CD4-positive, CD25-positive, alpha-beta regulatory T cell (primary cell): Measurements from ENCODE around the gene NHEJ1. TPM values are rescaled to one million over a fixed set of nuclear protein-coding genes. Genes with fewer than 3 reads are reported as not detected.
A peak's percentile ranks its signal among the peaks of the same experiment; 100 is the strongest.

Experiments used
- ATAC-seq, 2 donors: fragments of 150-1000 bp; cut with Tn5 transposase; one replicate each; pipeline ENCODE4 v1.10.0; 2021; ENCODE audit warnings: low read depth in 2 of 2, moderate number of reproducible peaks in 2 of 2, moderate library complexity in 1 of 2
- DNase-seq, 3 donors: peaks; one replicate each; pipeline versions ENCODE4 v3.0.0 to v3.0.0-alpha.2; 2012 to 2022; ENCODE audit warnings: mixed read lengths in 1 of 3
- H3K27ac ChIP-seq: one replicate; pipeline ENCODE4 v1.7.0; 2013; ENCODE audit warnings: mild to moderate bottlenecking, low read length; ENCODE audit not compliant: insufficient read depth, poor library complexity, severe bottlenecking
- H3K27me3 ChIP-seq: one replicate; pipeline ENCODE4 v1.7.0; 2013; ENCODE audit warnings: low read length; ENCODE audit not compliant: control insufficient read depth, insufficient read depth
- H3K36me3 ChIP-seq: one replicate; pipeline ENCODE4 v1.7.0; 2013; ENCODE audit warnings: mild to moderate bottlenecking, low read length, moderate library complexity; ENCODE audit not compliant: control insufficient read depth, insufficient read depth
- H3K4me1 ChIP-seq: 2 replicates; pipeline ENCODE4 v1.7.0; 2013; ENCODE audit warnings: mild to moderate bottlenecking, low read length; ENCODE audit not compliant: insufficient read depth, control insufficient read depth, poor library complexity, severe bottlenecking
- H3K4me3 ChIP-seq: one replicate; pipeline ENCODE4 v1.7.0; 2013; ENCODE audit warnings: low read depth, mild to moderate bottlenecking, low read length, moderate library complexity
- H3K9me3 ChIP-seq, 2 experiments: 1 replicate in 1 of 2; 2 replicates in 1 of 2; pipeline ENCODE4 v1.7.0; 2013; ENCODE audit warnings: low read length in 2 of 2, mild to moderate bottlenecking in 1 of 2, moderate library complexity in 1 of 2; ENCODE audit not compliant: control insufficient read depth in 2 of 2
- H3K27ac Mint-ChIP-seq, 3 donors: one replicate each; pipeline ENCODE4 v1.8.0; 2020 to 2022; ENCODE audit warnings: mild to moderate bottlenecking in 3 of 3, mixed read lengths in 3 of 3, moderate library complexity in 2 of 3
- H3K27me3 Mint-ChIP-seq: one replicate; pipeline ENCODE4 v1.8.0; 2022; ENCODE audit warnings: mild to moderate bottlenecking, mixed read lengths
- H3K36me3 Mint-ChIP-seq: one replicate; pipeline ENCODE4 v1.8.0; 2020; ENCODE audit warnings: mixed read lengths
- H3K4me1 Mint-ChIP-seq, 4 donors: one replicate each; pipeline ENCODE4 v1.8.0; 2020 to 2022; ENCODE audit warnings: mixed read lengths in 4 of 4, mild to moderate bottlenecking in 1 of 4
- H3K4me3 Mint-ChIP-seq, 4 donors: one replicate each; pipeline ENCODE4 v1.8.0; 2020 to 2022; ENCODE audit warnings: mild to moderate bottlenecking in 4 of 4, mixed read lengths in 4 of 4, moderate library complexity in 3 of 4
- H3K9me3 Mint-ChIP-seq, 7 donors: one replicate each; pipeline ENCODE4 v1.8.0; 2020 to 2022; ENCODE audit warnings: mixed read lengths in 7 of 7, mild to moderate bottlenecking in 3 of 7, moderate library complexity in 2 of 7
- polyA plus RNA-seq, 4 donors: library from polyadenylated mRNA; unstranded; fragments of 300-500 nt; fragmentation: Illumina TruSeq; gene quantifications; one replicate each; pipeline ENCODE4 v1.2.3, GENCODE V29; 2021
- total RNA-seq: library from RNA; stranded (reverse); gene quantifications from one replicate; pipeline ENCODE4 v1.2.3, GENCODE V29; 2022

Gene NHEJ1
- total and polyA plus RNA-seq, 5 donors from 2014 or later = 12.9 to 29.1 (median 25.5) TPM

DNA sequence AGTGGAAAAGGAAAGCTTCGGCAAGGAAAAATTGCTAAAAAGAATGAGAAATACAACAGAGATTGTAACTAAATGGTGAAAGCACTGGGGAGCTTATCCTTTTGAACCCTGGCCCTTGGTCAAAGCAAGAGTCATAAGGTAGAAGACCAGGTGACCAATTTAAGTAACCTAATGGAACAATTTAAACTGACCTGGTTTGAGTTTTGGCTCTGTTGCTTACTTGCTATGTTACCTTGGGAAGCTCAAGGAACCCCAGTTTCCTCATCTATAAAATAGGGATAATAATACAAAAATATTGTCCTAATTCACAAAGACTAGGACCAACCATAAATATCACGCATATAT is 48.6 kb downstream of the NHEJ1 start:
- H3K9me3 ChIP-seq = no peaks in the 10 kb centered on the region
- H3K4me1 ChIP-seq = no peaks in the 10 kb centered on the region
- Mint-ChIP-seq H3K27ac (no peak overlapping the region), H3K4me3 (no peak overlapping the region), H3K36me3 (peaks cover 15% of the 10 kb centered on the region), H3K27me3 (no peaks in the 10 kb centered on the region), H3K9me3 (peaks cover 0 to 2% (median 0%) of the 10 kb centered on the region in 7 donors), H3K4me1 (peaks cover 4 to 15% (median 14%) of the 10 kb centered on the region in 4 donors)
- H3K27ac ChIP-seq = no peak overlapping the region
- H3K36me3 ChIP-seq = peaks cover 8% of the 10 kb centered on the region
- H3K27me3 ChIP-seq = no peaks in the 10 kb centered on the region
- H3K4me3 ChIP-seq = no peak overlapping the region
- DNase-seq (no peak), ATAC-seq (no peak)

DNA sequence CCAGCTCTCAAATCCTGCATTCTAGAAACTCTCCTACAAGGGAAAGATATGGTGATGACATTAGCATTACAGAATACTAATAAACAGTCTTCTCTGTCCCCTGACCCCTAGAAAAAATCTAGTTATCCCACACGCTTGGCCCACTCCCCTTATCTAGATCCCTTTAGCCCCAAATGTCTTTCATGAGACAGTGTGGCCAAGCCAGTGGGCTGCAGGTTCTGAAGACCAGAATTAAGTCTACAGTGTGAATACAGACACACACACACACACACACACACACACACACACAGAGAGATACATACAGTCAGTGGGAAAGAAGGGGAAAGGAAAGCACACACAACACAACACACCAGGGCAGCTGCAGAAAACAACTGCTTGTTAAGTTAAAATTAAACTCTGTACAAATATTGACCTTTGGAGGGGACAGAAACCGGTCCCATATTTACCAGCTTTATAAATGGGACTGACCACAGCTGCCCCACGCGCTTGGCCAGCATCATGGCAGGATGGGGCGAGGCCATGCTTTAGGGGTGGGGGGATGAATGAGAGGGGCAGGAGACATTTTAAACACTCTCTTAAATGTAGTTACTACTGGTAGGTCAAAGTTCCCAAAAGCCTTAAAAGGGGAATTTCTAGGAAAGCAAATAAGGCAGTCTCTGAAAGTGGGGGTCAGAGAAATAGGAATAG is 49.1 kb downstream of the NHEJ1 start:
- Mint-ChIP-seq H3K4me3 (no peak overlapping the region), H3K36me3 (peaks cover 15% of the 10 kb centered on the region), H3K9me3 (peaks cover 0 to 2% (median 0%) of the 10 kb centered on the region in 7 donors), H3K27ac (no peak overlapping the region), H3K4me1 (peaks cover 4 to 19% (median 13%) of the 10 kb centered on the region in 4 donors), H3K27me3 (no peaks in the 10 kb centered on the region)
- Histone ChIP-seq H3K4me1 (no peaks in the 10 kb centered on the region), H3K9me3 (no peaks in the 10 kb centered on the region), H3K27ac (no peak overlapping the region), H3K36me3 (peaks cover 8% of the 10 kb centered on the region), H3K27me3 (no peaks in the 10 kb centered on the region), H3K4me3 (no peak overlapping the region)
- DNase-seq = no peak
- no peak for ATAC-seq

DNA sequence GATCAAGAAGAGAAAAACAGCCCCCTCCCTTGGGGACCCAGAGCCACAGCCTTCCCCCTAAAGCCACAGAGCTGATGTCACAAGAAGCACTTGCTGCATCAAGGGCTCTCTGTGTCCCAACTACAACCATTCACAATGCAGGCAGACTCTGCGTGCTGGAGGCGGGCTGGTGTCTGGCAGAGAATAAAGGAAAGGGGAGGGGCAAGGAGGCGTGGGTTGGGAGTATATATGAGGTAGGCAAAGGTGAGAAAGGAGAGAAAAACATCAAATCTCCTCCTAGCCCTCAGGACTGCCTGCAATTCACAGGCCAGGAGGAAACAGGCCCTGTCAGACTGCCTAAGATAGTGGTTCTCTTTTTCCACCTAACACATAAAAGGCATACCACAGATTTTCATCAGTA is 51.1 kb downstream of the NHEJ1 start:
- Histone ChIP-seq H3K36me3 (peaks cover 8% of the 10 kb centered on the region), H3K9me3 (no peaks in the 10 kb centered on the region), H3K27me3 (no peaks in the 10 kb centered on the region), H3K4me1 (no peaks in the 10 kb centered on the region), H3K4me3 (no peak overlapping the region), H3K27ac (no peak overlapping the region)
- peaks cover 8% of the 10 kb centered on the region for H3K36me3 Mint-ChIP-seq
- no peak overlapping the region for H3K27ac Mint-ChIP-seq
- peaks cover 10 to 29% (median 20%) of the 10 kb centered on the region in 4 donors for H3K4me1 Mint-ChIP-seq
- DNase-seq (peak in 2 of 3 donors; percentile 8 to 9), ATAC-seq (peak in 1 of 2 donors; percentile 25)
- no peaks in the 10 kb centered on the region for H3K27me3 Mint-ChIP-seq
- H3K9me3 Mint-ChIP-seq = peaks cover 0 to 2% (median 0%) of the 10 kb centered on the region in 7 donors
- H3K4me3 Mint-ChIP-seq = no peak overlapping the region

DNA sequence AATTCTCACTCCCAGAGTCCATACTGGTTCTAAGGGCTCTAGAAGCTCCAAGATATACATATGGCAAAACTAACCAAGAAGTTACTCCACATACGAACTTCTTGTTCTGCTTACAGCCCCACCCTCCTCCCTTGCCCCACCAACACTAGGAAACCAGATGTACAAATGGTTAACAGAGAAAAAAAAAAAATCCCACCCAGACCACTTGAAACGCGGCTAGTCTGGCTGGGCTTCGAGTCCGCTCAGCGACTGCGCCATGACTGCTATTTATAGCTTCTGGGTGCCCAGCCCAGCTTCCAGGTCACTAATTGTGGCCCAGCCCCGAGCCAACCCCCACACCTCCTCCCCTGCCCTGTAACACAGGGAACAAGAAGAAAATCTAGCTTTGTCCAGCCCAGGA is 52.9 kb downstream of the NHEJ1 start:
- Mint-ChIP-seq H3K27ac (peak overlapping the region in 1 of 3 donors; percentile 26), H3K9me3 (peaks cover 0 to 2% (median 0%) of the 10 kb centered on the region in 7 donors), H3K27me3 (no peaks in the 10 kb centered on the region), H3K36me3 (peaks cover 4% of the 10 kb centered on the region), H3K4me3 (no peak overlapping the region), H3K4me1 (peaks cover 13 to 29% (median 22%) of the 10 kb centered on the region in 4 donors)
- Histone ChIP-seq H3K27ac (no peak overlapping the region), H3K27me3 (no peaks in the 10 kb centered on the region), H3K4me3 (no peak overlapping the region), H3K36me3 (peaks cover 8% of the 10 kb centered on the region), H3K4me1 (no peaks in the 10 kb centered on the region), H3K9me3 (no peaks in the 10 kb centered on the region)
- DNase-seq (no peak), ATAC-seq (no peak)

DNA sequence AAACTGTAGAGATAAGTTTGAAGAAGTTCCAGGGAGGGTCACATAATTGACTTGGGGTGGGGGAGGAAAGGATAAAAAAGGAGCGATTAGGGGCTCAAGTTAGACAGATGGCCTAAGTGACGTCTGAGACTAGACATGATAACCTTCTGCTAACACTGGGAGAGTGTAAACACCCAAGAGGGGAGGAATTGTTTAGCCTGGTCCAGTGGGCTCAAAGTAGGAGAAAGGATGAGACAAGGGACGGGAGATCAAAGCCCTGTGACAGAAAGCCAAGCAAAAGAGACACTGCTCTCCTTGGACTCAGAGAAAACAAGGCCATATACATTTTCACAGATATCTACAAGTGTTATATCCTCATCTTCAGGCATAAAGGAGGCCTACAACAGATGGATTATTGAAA is 54.4 kb downstream of the NHEJ1 start:
- no peak overlapping the region for H3K27ac Mint-ChIP-seq
- peaks cover 8% of the 10 kb centered on the region for H3K36me3 Mint-ChIP-seq
- Histone ChIP-seq H3K4me3 (no peak overlapping the region), H3K4me1 (no peaks in the 10 kb centered on the region), H3K27ac (no peak overlapping the region), H3K9me3 (no peaks in the 10 kb centered on the region), H3K27me3 (no peaks in the 10 kb centered on the region), H3K36me3 (peaks cover 6% of the 10 kb centered on the region)
- peaks cover 0 to 2% (median 0%) of the 10 kb centered on the region in 7 donors for H3K9me3 Mint-ChIP-seq
- no peak overlapping the region for H3K4me3 Mint-ChIP-seq
- H3K4me1 Mint-ChIP-seq = peaks cover 7 to 29% (median 19%) of the 10 kb centered on the region in 4 donors
- H3K27me3 Mint-ChIP-seq = no peaks in the 10 kb centered on the region
- no peak for DNase-seq
- no peak for ATAC-seq

DNA sequence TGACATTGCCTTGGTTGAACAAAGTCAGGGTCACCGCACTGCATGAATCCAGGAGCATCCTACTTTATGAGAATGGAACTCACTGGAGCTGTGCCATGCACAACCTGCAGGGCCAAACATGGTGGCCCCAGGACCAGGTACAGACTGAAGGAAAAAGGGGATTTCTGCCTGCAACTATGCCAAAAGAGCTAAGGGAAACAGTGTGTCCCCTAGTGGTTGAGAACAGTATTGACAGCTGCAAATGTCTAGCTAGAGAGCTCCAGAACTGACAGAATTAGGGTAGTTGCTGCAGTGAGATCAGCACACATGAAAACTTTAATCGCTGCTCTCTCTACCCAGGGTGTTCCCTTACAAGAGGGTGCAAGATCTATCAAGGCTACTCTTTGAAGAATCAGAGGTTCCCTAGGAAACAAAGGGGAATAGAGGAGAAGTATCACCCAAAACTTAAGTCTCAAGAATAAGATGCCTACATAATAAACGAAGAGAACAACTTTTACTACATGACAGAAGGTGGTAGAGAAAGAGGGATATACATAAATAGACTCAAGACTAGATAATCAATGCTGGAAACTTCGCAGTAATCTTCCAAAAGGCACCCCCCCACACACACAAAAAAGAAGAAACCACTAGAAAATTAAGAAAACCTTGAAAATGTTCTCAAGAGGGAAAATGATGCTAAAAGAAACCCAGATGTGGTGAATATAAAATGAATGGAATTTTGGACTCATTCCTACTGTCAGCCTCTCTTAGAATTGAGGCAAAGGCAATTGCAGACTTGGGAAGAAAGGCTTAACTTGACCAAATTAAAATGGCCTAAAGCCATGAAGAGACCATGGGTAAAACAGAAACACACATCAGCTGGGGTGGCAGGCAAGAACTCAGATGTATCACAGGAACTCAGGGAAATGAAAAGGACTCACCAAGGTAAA is 56.2 kb downstream of the NHEJ1 start:
- Histone ChIP-seq H3K27me3 (no peaks in the 10 kb centered on the region), H3K9me3 (no peaks in the 10 kb centered on the region), H3K27ac (no peak overlapping the region), H3K36me3 (no peaks in the 10 kb centered on the region), H3K4me3 (no peak overlapping the region), H3K4me1 (no peaks in the 10 kb centered on the region)
- ATAC-seq = no peak
- H3K27ac Mint-ChIP-seq = no peak overlapping the region
- H3K9me3 Mint-ChIP-seq = peaks cover 0 to 2% (median 0%) of the 10 kb centered on the region in 7 donors
- H3K4me3 Mint-ChIP-seq = no peak overlapping the region
- DNase-seq = peak in 2 of 3 donors; percentile 10 to 37
- peaks cover 8% of the 10 kb centered on the region for H3K36me3 Mint-ChIP-seq
- peaks cover 7 to 24% (median 17%) of the 10 kb centered on the region in 4 donors for H3K4me1 Mint-ChIP-seq
- no peaks in the 10 kb centered on the region for H3K27me3 Mint-ChIP-seq

DNA sequence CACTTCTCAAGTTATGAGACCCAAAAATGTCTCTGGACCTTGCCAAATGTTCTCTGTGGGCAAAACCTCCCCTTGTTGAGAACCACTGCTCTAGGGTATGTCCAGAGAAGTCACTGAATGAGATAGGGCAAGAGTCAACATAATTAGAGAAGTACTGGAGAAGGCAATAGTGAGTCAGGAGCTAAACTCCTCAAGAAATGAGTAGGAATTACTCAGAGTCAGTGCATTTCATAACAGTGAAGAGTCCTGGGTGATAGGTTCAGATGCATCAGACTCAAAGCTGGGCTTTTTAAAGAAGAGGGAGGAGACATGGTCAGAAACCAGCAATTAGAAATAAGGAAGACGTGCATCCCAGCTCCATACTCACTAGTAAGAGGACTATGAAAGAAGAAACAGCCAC is 61.3 kb downstream of the NHEJ1 start:
- Histone ChIP-seq H3K4me3 (no peak overlapping the region), H3K27me3 (no peaks in the 10 kb centered on the region), H3K4me1 (no peaks in the 10 kb centered on the region), H3K36me3 (peaks cover 14% of the 10 kb centered on the region), H3K9me3 (no peaks in the 10 kb centered on the region), H3K27ac (no peak overlapping the region)
- Mint-ChIP-seq H3K27ac (no peak overlapping the region), H3K4me1 (peaks cover 2 to 4% (median 3%) of the 10 kb centered on the region in 4 donors), H3K27me3 (no peaks in the 10 kb centered on the region), H3K36me3 (peaks cover 12% of the 10 kb centered on the region), H3K4me3 (no peak overlapping the region), H3K9me3 (no peaks in the 10 kb centered on the region)
- no peak for DNase-seq
- ATAC-seq = no peak
